Measurements from ENCODE around the gene SHISA9. TPM values are rescaled to one million over a fixed set of nuclear protein-coding genes. Genes with fewer than 3 reads are reported as not detected.

Gene SHISA9
- total and polyA plus RNA-seq, 4 donors: under 0.01 to 0.08 (median 0.07) TPM; not detected in 1

DNA sequence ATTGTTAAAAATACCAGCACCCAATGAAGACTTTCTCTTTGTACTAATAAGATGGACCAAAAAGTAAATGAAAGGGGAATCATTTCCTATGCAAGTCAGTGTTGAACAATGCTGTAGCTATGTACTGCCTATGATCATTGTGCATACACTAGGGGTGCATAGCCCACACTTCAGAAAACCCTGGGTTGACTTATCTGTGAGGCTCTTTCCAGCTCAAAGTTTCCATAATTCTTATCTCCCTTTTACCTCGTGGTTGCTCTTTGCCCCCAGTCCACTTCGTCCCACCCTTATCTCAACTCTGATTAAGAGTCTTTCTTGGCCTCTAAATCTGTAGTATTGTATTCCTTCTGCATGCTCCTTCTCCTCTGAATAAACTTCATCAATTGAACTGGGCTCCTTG is 336.8 kb downstream of the SHISA9 start:
- no peak overlapping the region for H3K9ac ChIP-seq (ENCODE audit: low read depth in 1 of 2, low read length in 2 of 2)
- WGBS: 21% methylated on average over 2 of the region's 2 CpGs
- DNase-seq (ENCODE audit: low spot score): no peak

DNA sequence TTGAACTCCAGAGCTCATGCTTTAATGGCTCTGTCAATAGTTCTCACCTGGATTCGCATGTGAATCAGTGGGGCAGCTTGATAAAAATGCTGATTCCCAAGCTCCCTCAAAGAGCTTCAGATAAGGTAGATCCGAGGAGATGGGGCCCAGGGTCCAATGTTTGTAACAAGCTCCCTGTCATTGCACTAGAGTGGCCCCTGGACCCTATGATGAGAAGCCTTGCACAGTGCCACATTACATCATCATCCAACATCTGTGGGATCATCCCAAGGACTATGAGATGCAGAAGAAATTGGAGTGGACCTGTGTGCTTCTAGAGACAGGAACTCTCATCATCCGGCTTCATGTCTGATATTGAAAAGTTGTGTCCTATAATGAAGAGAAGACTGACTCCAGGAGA is 340.8 kb downstream of the SHISA9 start:
- H3K27ac ChIP-seq (ENCODE audit: low read depth in 1 of 2, low read length in 2 of 2): no peak overlapping the region
- no peak overlapping the region for H3K9ac ChIP-seq (ENCODE audit: low read depth in 1 of 2, low read length in 2 of 2)
- TF ChIP-seq JUND (IDR thresholded peaks at IDR 0.05) (no peak), RXRA (IDR thresholded peaks at IDR 0.05) (no peak), FOXA1 (IDR thresholded peaks at IDR 0.05) (no peak), YY1 (IDR thresholded peaks at IDR 0.05) (no peak), GABPA (IDR thresholded peaks at IDR 0.05 in 1 of 2, conservative IDR thresholded peaks at IDR 0.05 in 1 of 2) (no peak), TAF1 (conservative IDR thresholded peaks at IDR 0.05) (no peak), EGR1 (IDR thresholded peaks at IDR 0.05; ENCODE audit: low read depth in 2 of 2) (no peak), SP1 (IDR thresholded peaks at IDR 0.05) (no peak), NR2F2 (IDR thresholded peaks at IDR 0.05) (no peak)
- TF ChIP-seq, protein P1, sequence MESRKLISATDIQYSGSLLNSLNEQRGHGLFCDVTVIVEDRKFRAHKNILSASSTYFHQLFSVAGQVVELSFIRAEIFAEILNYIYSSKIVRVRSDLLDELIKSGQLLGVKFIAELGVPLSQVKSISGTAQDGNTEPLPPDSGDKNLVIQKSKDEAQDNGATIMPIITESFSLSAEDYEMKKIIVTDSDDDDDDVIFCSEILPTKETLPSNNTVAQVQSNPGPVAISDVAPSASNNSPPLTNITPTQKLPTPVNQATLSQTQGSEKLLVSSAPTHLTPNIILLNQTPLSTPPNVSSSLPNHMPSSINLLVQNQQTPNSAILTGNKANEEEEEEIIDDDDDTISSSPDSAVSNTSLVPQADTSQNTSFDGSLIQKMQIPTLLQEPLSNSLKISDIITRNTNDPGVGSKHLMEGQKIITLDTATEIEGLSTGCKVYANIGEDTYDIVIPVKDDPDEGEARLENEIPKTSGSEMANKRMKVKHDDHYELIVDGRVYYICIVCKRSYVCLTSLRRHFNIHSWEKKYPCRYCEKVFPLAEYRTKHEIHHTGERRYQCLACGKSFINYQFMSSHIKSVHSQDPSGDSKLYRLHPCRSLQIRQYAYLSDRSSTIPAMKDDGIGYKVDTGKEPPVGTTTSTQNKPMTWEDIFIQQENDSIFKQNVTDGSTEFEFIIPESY (IDR thresholded peaks at IDR 0.05): no peak
- TF ChIP-seq, protein P2, sequence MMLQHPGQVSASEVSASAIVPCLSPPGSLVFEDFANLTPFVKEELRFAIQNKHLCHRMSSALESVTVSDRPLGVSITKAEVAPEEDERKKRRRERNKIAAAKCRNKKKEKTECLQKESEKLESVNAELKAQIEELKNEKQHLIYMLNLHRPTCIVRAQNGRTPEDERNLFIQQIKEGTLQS (IDR thresholded peaks at IDR 0.05): no peak
- TF ChIP-seq, protein P3, sequence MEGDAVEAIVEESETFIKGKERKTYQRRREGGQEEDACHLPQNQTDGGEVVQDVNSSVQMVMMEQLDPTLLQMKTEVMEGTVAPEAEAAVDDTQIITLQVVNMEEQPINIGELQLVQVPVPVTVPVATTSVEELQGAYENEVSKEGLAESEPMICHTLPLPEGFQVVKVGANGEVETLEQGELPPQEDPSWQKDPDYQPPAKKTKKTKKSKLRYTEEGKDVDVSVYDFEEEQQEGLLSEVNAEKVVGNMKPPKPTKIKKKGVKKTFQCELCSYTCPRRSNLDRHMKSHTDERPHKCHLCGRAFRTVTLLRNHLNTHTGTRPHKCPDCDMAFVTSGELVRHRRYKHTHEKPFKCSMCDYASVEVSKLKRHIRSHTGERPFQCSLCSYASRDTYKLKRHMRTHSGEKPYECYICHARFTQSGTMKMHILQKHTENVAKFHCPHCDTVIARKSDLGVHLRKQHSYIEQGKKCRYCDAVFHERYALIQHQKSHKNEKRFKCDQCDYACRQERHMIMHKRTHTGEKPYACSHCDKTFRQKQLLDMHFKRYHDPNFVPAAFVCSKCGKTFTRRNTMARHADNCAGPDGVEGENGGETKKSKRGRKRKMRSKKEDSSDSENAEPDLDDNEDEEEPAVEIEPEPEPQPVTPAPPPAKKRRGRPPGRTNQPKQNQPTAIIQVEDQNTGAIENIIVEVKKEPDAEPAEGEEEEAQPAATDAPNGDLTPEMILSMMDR (IDR thresholded peaks at IDR 0.05; ENCODE audit: low read depth, low read length, missing input control): no peak
- 90% methylated on average over 3 of the region's 3 CpGs for WGBS
- no peak overlapping the region for H3K4me3 ChIP-seq (ENCODE audit: low read depth in 1 of 3, low read length in 3 of 3)
- peaks cover 0 to 3% (median 0%) of the 10 kb centered on the region in 4 donors for H3K9me3 ChIP-seq (ENCODE audit: control insufficient read depth in 4 of 4, low read length in 3 of 4)
- H3K27me3 ChIP-seq (ENCODE audit: control insufficient read depth in 4 of 4, insufficient read depth in 4 of 4, low read length in 3 of 4): no peaks in the 10 kb centered on the region
- DNase-seq (ENCODE audit: low spot score): no peak
- peaks cover 4 to 11% (median 6%) of the 10 kb centered on the region in 4 donors for H3K4me1 ChIP-seq (ENCODE audit: control insufficient read depth in 4 of 4, insufficient read depth in 4 of 4, low read length in 3 of 4)
- H3K36me3 ChIP-seq (ENCODE audit: control insufficient read depth in 4 of 4, insufficient read depth in 3 of 4, low read depth in 1 of 4, low read length in 3 of 4): no peaks in the 10 kb centered on the region

More for the DNA sequence above, 336.8 kb downstream of the SHISA9 start:
- Histone ChIP-seq H3K36me3 (ENCODE audit: control insufficient read depth in 4 of 4, insufficient read depth in 3 of 4, low read depth in 1 of 4, low read length in 3 of 4) (no peaks in the 10 kb centered on the region), H3K4me1 (ENCODE audit: control insufficient read depth in 4 of 4, insufficient read depth in 4 of 4, low read length in 3 of 4) (no peaks in the 10 kb centered on the region), H3K27ac (ENCODE audit: low read depth in 1 of 2, low read length in 2 of 2) (no peak overlapping the region), H3K9me3 (ENCODE audit: control insufficient read depth in 4 of 4, low read length in 3 of 4) (peaks cover 0 to 3% (median 0%) of the 10 kb centered on the region in 4 donors), H3K4me3 (ENCODE audit: low read depth in 1 of 3, low read length in 3 of 3) (no peak overlapping the region), H3K27me3 (ENCODE audit: control insufficient read depth in 4 of 4, insufficient read depth in 4 of 4, low read length in 3 of 4) (no peaks in the 10 kb centered on the region)
- TF ChIP-seq HNF4G (IDR thresholded peaks at IDR 0.05): no peak
- TF ChIP-seq YY1 (IDR thresholded peaks at IDR 0.05): no peak
- TF ChIP-seq, protein P1 (IDR thresholded peaks at IDR 0.05): no peak
- TF ChIP-seq, protein P2 (IDR thresholded peaks at IDR 0.05): no peak
